HCT116 (cell line): Measurements from ENCODE around the gene CAMK1D. TPM values are rescaled to one million over a fixed set of nuclear protein-coding genes. Genes with fewer than 3 reads are reported as not detected.

Experiments
- ATAC-seq: fragments of 200-7000 bp; cut with Tn5 transposase; 2 replicates; pipeline ENCODE4 v1.9.1; 2020; ENCODE audit warnings: mild to moderate bottlenecking, moderate library complexity
- BruUV-seq: library from RNA; stranded (reverse); fragments of 400-500 nt; replicated peaks from 2 replicates; lab custom pipeline; 2021; lab: Mats Ljungman, UMichigan
- CTCF ChIA-PET: fragments of 300-600 bp; sonication (Branson Sonifier 250); formaldehyde crosslinking; loops from one replicate; lab custom pipeline; 2021; ENCODE audit warnings: antibody characterized with exemption; lab: Charles Lee
- POLR2A ChIA-PET: fragments of 300-600, 350-600 bp; sonication (Branson Sonifier 250); formaldehyde crosslinking; loops from one replicate; lab custom pipeline; 2021; ENCODE audit warnings: antibody characterized with exemption; lab: Charles Lee
- RAD21 ChIA-PET, 2 experiments: fragments of 300-600 bp; sonication (Branson Sonifier 250); formaldehyde crosslinking; loops; one replicate each; lab custom pipeline; 2023; ENCODE audit warnings: low total read pairs in 2 of 2; ENCODE audit not compliant: uncharacterized antibody in 2 of 2, unreplicated experiment in 2 of 2, low non-redundant PET in 1 of 2; lab: Charles Lee
- DNase-seq: peaks from one replicate; pipeline ENCODE4 v3.0.0-alpha.2; 2010; ENCODE audit warnings: low read depth, low spot score
- H2AFZ ChIP-seq: fragments of 200-600 bp; shearing (Covaris generic), sonication (generic); 2 replicates; pipeline ENCODE4 v1.6.1; 2017; ENCODE audit warnings: low read depth, mixed run types, mixed read lengths, antibody characterized with exemption, low read length; ENCODE audit not compliant: poor library complexity, severe bottlenecking
- H3K27ac ChIP-seq: 2 replicates; pipeline ENCODE4 v1.5.1; 2012; ENCODE audit warnings: low read depth, low read length
- H3K27me3 ChIP-seq: fragments of 200-600 bp; sonication (generic); 2 replicates; pipeline ENCODE4 v1.6.1; 2016; ENCODE audit warnings: mixed run types, low read length, mixed read lengths; ENCODE audit not compliant: insufficient read depth
- H3K36me3 ChIP-seq, 2 experiments: fragments of 200-500 bp in 1 of 2; fragments of 200-600 bp in 1 of 2; sonication (Bioruptor generic) in 1 of 2; sonication (generic) in 1 of 2; 2 replicates each; pipeline versions ENCODE4 v1.5.1 to v1.6.1; 2014 to 2016; ENCODE audit warnings: low read length in 2 of 2, inconsistent platforms in 1 of 2, mixed read lengths in 1 of 2, mixed run types in 1 of 2; ENCODE audit not compliant: insufficient read depth in 2 of 2, control insufficient read depth in 1 of 2
- H3K4me1 ChIP-seq, 2 experiments: fragments of 200-600 bp in 1 of 2; sonication (generic) in 1 of 2; 2 replicates each; pipeline versions ENCODE4 v1.5.1 to v1.6.1; 2012 to 2017; ENCODE audit warnings: low read length in 2 of 2, inconsistent platforms in 1 of 2, mild to moderate bottlenecking in 1 of 2, mixed read lengths in 1 of 2, mixed run types in 1 of 2, moderate library complexity in 1 of 2; ENCODE audit not compliant: insufficient read depth in 2 of 2, control insufficient read depth in 1 of 2
- H3K4me2 ChIP-seq: fragments of 200-600 bp; sonication (generic); 2 replicates; pipeline ENCODE4 v1.6.1; 2017; ENCODE audit warnings: mixed run types, low read length, mixed read lengths
- H3K4me3 ChIP-seq, 2 experiments: fragments of 200-600 bp in 1 of 2; sonication (generic) in 1 of 2; replicated peaks in 1 of 2; 2 replicates each; pipeline ENCODE4 v1.5.1; 2011 to 2016; ENCODE audit warnings: low read length in 2 of 2, control low read depth in 1 of 2, low read depth in 1 of 2, mild to moderate bottlenecking in 1 of 2, mixed read lengths in 1 of 2, mixed run types in 1 of 2
- H3K79me2 ChIP-seq: fragments of 200-600 bp; sonication (generic); 2 replicates; pipeline ENCODE4 v1.6.1; 2017; ENCODE audit warnings: mild to moderate bottlenecking, mixed run types, low read length, moderate library complexity, mixed read lengths; ENCODE audit not compliant: insufficient read depth
- H3K9ac ChIP-seq: fragments of 200-600 bp; sonication (generic); 2 replicates; pipeline ENCODE4 v1.6.1; 2016; ENCODE audit warnings: low read length, mixed read lengths
- H3K9me2 ChIP-seq: fragments of 200-600 bp; sonication (generic), shearing (Covaris generic); 2 replicates; pipeline ENCODE4 v1.6.1; 2017; ENCODE audit warnings: mixed run types, mild to moderate bottlenecking, moderate library complexity; ENCODE audit not compliant: insufficient read depth
- H3K9me3 ChIP-seq, 2 experiments: fragments of 200-500 bp in 1 of 2; fragments of 200-600 bp in 1 of 2; sonication (Bioruptor generic) in 1 of 2; sonication (generic) in 1 of 2; 2 replicates each; pipeline ENCODE4 v1.6.1; 2014 to 2017; ENCODE audit warnings: low read length in 2 of 2, mixed read lengths in 2 of 2, inconsistent platforms in 1 of 2, low read depth in 1 of 2, mild to moderate bottlenecking in 1 of 2, mixed run types in 1 of 2, moderate library complexity in 1 of 2; ENCODE audit not compliant: control insufficient read depth in 1 of 2, insufficient read depth in 1 of 2
- H4K20me1 ChIP-seq: fragments of 200-600 bp; sonication (generic), shearing (Covaris generic); 2 replicates; pipeline ENCODE4 v1.6.1; 2017; ENCODE audit warnings: mixed run types, mild to moderate bottlenecking, moderate library complexity; ENCODE audit not compliant: insufficient read depth
- CBX3 ChIP-seq: IDR thresholded peaks from 2 replicates; pipeline ENCODE4 v1.6.1; 2012; ENCODE audit warnings: low read depth
- CEBPB ChIP-seq: IDR thresholded peaks from 2 replicates; pipeline ENCODE4 v1.6.1; 2012; ENCODE audit warnings: low read depth
- ELF1 ChIP-seq: IDR thresholded peaks from 2 replicates; pipeline ENCODE4 v1.6.1; 2012; ENCODE audit warnings: low read depth, borderline replicate concordance
- EZH2 ChIP-seq: fragments of 200-600 bp; sonication (generic); IDR thresholded peaks from 2 replicates; pipeline ENCODE4 v1.6.1; 2017; ENCODE audit warnings: antibody characterized with exemption, mixed run types
- MAX ChIP-seq: IDR thresholded peaks from 2 replicates; pipeline ENCODE4 v1.6.1; 2012
- POLR2AphosphoS5 ChIP-seq: IDR thresholded peaks from 2 replicates; pipeline ENCODE4 v1.6.1; 2011; ENCODE audit warnings: mild to moderate bottlenecking, low read depth, low read length, moderate library complexity
- RAD21 ChIP-seq: IDR thresholded peaks from 2 replicates; pipeline ENCODE4 v1.6.1; 2012; ENCODE audit warnings: low read depth, mild to moderate bottlenecking
- REST ChIP-seq: IDR thresholded peaks from 2 replicates; pipeline ENCODE4 v1.6.1; 2012; ENCODE audit warnings: low read depth
- SIN3A ChIP-seq: IDR thresholded peaks from 2 replicates; pipeline ENCODE4 v1.6.1; 2012; ENCODE audit warnings: low read depth
- SP1 ChIP-seq: IDR thresholded peaks from 2 replicates; pipeline ENCODE4 v1.6.1; 2012; ENCODE audit warnings: low read depth
- TCF7L2 ChIP-seq: IDR thresholded peaks from 2 replicates; pipeline ENCODE4 v1.7.0; 2011; ENCODE audit warnings: borderline replicate concordance, inconsistent platforms; ENCODE audit not compliant: insufficient read depth, insufficient read length; ENCODE audit errors: extremely low read depth
- ZNF274 ChIP-seq: fragments of 200-500 bp; sonication (Bioruptor generic); IDR thresholded peaks from 2 replicates; pipeline ENCODE4 v1.6.1; 2014; ENCODE audit warnings: mild to moderate bottlenecking, low read depth, low read length, inconsistent platforms
- intact Hi-C: fragments of 100-400 bp; cut with micrococcal nuclease; formaldehyde crosslinking; loops from 2 replicates; pipeline ENCODE4 v1.10.0; 2022
- total RNA-seq: library from RNA; stranded (reverse); gene quantifications from one replicate; pipeline ENCODE4 v1.2.1, GENCODE V29; 2021; ENCODE audit not compliant: unreplicated experiment
- TF ChIP-seq, protein P1 (sequence below), 3 experiments: fragments of 200-600 bp in 1 of 3; sonication (generic) in 1 of 3; IDR thresholded peaks in 2 of 3; conservative IDR thresholded peaks in 1 of 3; 2 replicates each; pipeline ENCODE4 v1.5.1; 2012 to 2017; ENCODE audit warnings: low read depth in 2 of 3, low read length in 2 of 3, antibody characterized with exemption in 1 of 3, borderline replicate concordance in 1 of 3, control low read depth in 1 of 3, mild to moderate bottlenecking in 1 of 3, mixed read lengths in 1 of 3, mixed run types in 1 of 3, moderate library complexity in 1 of 3; ENCODE audit not compliant: insufficient read depth in 1 of 3

Gene CAMK1D
- total RNA-seq, 1 experiment from 2014 or later, result 9.6 TPM

DNA sequence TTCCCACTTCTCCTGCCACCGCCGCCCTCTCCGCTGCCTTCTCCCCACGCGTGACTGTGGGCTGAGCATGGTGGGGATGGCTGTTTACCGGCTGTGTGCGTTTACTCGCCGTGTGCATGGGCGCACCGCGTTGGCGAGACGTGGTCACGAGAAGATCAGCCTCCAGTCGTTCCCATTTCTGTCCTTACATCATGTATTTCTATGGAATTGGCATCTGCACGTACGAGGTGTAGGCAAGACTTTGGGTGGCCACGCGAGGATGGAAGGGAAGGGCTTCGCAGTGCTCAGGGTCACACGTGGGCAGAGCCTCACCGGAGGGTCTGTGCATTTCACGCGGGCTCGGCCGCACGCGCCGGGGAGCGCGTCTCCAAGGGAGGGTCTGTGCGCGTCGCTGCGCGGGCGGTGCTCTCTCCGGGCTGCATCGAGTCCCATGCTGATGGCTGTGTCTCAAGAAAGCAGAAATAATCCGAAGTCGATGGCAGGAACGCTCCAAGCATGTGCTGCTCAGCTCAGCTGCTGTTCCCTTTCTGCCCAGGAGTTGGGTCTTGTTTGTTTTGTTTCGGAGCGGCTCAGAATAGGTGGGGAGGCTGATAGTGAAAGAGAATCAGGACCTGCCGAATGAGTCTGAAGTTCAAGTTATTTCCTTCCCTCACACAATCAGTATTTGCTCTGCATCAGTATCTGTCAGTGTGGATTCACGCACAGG, 973 bp downstream of the CAMK1D start:
- H3K4me1 ChIP-seq, result peaks cover 6 to 27% of the 10 kb centered on the region in 2 experiments; a peak in 3 of 4 replicates
- H3K27ac ChIP-seq, result peak overlapping the region; percentile 54; the same call in 1 of the 2 replicates
- H3K9ac ChIP-seq, result peak overlapping the region; percentile 60
- DNase-seq (no peak), ATAC-seq (peak; percentile 47)
- H3K36me3 ChIP-seq, result no peaks in the 10 kb centered on the region
- ChIA-PET POLR2A (no interaction called here), RAD21 (no interaction called here), CTCF (no interaction called here)
- no peaks in the 10 kb centered on the region for H3K9me2 ChIP-seq
- H4K20me1 ChIP-seq, result no peaks in the 10 kb centered on the region
- H3K79me2 ChIP-seq, result no peaks in the 10 kb centered on the region
- no peak for TF ChIP-seq CBX3
- TF ChIP-seq, protein P1, sequence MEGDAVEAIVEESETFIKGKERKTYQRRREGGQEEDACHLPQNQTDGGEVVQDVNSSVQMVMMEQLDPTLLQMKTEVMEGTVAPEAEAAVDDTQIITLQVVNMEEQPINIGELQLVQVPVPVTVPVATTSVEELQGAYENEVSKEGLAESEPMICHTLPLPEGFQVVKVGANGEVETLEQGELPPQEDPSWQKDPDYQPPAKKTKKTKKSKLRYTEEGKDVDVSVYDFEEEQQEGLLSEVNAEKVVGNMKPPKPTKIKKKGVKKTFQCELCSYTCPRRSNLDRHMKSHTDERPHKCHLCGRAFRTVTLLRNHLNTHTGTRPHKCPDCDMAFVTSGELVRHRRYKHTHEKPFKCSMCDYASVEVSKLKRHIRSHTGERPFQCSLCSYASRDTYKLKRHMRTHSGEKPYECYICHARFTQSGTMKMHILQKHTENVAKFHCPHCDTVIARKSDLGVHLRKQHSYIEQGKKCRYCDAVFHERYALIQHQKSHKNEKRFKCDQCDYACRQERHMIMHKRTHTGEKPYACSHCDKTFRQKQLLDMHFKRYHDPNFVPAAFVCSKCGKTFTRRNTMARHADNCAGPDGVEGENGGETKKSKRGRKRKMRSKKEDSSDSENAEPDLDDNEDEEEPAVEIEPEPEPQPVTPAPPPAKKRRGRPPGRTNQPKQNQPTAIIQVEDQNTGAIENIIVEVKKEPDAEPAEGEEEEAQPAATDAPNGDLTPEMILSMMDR (IDR thresholded peaks at IDR 0.05 in 2 of 3, conservative IDR thresholded peaks at IDR 0.05 in 1 of 3; ENCODE audit: borderline replicate concordance in 1 of 3, insufficient read depth in 1 of 3, low read depth in 2 of 3, low read length in 2 of 3), result 0 out of 6 replicates have a peak, but pooled peaks of 1 of the 3 experiments have one; percentile 9
- TF ChIP-seq EZH2, result no peak
- TF ChIP-seq POLR2AphosphoS5, result no peak
- TF ChIP-seq SIN3A, result no peak
- TF ChIP-seq SP1, result no peak
- TF ChIP-seq RAD21, result no peak
- TF ChIP-seq ZNF274, result no peak
- TF ChIP-seq MAX, result peak; percentile 58
- no peak for TF ChIP-seq TCF7L2
- no peak for TF ChIP-seq ELF1
- TF ChIP-seq CEBPB, result no peak
- TF ChIP-seq REST, result no peak
- intact Hi-C loops, result no loop called here
- TSS peak; percentile 43 for BruUV-seq
- H3K27me3 ChIP-seq, result no peaks in the 10 kb centered on the region
- peak overlapping the region; percentile 70 to 88 for H3K4me3 ChIP-seq
- peak overlapping the region; percentile 93 for H3K4me2 ChIP-seq
- no peaks in the 10 kb centered on the region for H3K9me3 ChIP-seq
- H2AFZ ChIP-seq, result peak overlapping the region; percentile 95
